ENCODE measurements around the gene ANTKMT. TPM values are rescaled to one million over a fixed set of nuclear protein-coding genes. Genes with fewer than 3 reads are reported as not detected.

The ANTKMT gene
- total and polyA plus RNA-seq, 2 of the 8 experiments (the other 6 are each of a cell fraction or from before 2014, with no cell fraction given): 26.5 to 26.6 TPM

DNA sequence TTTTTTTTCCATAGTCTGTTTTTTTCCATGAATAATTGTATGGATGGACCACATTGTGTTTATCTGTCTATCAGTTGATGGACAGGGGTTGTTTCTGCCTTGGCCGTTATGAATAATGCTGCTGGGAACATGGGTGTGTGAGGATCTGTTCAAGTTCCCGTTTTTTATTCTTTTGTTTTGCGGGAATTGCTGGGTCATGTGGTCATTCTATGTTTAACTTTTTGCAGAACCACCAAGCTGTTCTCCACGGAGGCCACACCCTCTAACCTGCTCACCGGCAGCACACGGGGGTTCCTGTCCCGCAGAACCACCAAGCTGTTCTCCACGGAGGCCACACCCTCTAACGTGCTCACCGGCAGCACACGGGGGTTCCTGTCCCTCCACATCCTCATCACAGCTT lies 33.7 kb downstream of the ANTKMT start (continued):
- TF ChIP-seq, protein P1, sequence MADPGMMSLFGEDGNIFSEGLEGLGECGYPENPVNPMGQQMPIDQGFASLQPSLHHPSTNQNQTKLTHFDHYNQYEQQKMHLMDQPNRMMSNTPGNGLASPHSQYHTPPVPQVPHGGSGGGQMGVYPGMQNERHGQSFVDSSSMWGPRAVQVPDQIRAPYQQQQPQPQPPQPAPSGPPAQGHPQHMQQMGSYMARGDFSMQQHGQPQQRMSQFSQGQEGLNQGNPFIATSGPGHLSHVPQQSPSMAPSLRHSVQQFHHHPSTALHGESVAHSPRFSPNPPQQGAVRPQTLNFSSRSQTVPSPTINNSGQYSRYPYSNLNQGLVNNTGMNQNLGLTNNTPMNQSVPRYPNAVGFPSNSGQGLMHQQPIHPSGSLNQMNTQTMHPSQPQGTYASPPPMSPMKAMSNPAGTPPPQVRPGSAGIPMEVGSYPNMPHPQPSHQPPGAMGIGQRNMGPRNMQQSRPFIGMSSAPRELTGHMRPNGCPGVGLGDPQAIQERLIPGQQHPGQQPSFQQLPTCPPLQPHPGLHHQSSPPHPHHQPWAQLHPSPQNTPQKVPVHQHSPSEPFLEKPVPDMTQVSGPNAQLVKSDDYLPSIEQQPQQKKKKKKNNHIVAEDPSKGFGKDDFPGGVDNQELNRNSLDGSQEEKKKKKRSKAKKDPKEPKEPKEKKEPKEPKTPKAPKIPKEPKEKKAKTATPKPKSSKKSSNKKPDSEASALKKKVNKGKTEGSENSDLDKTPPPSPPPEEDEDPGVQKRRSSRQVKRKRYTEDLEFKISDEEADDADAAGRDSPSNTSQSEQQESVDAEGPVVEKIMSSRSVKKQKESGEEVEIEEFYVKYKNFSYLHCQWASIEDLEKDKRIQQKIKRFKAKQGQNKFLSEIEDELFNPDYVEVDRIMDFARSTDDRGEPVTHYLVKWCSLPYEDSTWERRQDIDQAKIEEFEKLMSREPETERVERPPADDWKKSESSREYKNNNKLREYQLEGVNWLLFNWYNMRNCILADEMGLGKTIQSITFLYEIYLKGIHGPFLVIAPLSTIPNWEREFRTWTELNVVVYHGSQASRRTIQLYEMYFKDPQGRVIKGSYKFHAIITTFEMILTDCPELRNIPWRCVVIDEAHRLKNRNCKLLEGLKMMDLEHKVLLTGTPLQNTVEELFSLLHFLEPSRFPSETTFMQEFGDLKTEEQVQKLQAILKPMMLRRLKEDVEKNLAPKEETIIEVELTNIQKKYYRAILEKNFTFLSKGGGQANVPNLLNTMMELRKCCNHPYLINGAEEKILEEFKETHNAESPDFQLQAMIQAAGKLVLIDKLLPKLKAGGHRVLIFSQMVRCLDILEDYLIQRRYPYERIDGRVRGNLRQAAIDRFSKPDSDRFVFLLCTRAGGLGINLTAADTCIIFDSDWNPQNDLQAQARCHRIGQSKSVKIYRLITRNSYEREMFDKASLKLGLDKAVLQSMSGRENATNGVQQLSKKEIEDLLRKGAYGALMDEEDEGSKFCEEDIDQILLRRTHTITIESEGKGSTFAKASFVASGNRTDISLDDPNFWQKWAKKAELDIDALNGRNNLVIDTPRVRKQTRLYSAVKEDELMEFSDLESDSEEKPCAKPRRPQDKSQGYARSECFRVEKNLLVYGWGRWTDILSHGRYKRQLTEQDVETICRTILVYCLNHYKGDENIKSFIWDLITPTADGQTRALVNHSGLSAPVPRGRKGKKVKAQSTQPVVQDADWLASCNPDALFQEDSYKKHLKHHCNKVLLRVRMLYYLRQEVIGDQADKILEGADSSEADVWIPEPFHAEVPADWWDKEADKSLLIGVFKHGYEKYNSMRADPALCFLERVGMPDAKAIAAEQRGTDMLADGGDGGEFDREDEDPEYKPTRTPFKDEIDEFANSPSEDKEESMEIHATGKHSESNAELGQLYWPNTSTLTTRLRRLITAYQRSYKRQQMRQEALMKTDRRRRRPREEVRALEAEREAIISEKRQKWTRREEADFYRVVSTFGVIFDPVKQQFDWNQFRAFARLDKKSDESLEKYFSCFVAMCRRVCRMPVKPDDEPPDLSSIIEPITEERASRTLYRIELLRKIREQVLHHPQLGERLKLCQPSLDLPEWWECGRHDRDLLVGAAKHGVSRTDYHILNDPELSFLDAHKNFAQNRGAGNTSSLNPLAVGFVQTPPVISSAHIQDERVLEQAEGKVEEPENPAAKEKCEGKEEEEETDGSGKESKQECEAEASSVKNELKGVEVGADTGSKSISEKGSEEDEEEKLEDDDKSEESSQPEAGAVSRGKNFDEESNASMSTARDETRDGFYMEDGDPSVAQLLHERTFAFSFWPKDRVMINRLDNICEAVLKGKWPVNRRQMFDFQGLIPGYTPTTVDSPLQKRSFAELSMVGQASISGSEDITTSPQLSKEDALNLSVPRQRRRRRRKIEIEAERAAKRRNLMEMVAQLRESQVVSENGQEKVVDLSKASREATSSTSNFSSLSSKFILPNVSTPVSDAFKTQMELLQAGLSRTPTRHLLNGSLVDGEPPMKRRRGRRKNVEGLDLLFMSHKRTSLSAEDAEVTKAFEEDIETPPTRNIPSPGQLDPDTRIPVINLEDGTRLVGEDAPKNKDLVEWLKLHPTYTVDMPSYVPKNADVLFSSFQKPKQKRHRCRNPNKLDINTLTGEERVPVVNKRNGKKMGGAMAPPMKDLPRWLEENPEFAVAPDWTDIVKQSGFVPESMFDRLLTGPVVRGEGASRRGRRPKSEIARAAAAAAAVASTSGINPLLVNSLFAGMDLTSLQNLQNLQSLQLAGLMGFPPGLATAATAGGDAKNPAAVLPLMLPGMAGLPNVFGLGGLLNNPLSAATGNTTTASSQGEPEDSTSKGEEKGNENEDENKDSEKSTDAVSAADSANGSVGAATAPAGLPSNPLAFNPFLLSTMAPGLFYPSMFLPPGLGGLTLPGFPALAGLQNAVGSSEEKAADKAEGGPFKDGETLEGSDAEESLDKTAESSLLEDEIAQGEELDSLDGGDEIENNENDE (IDR thresholded peaks at IDR 0.05; ENCODE audit: insufficient replicate concordance, low read length): no peak
- no peak for TF ChIP-seq SUZ12 (IDR thresholded peaks at IDR 0.05; ENCODE audit: low read length)
- TF ChIP-seq RFX5 (IDR thresholded peaks at IDR 0.05; ENCODE audit: borderline replicate concordance, low read depth, low read length): no peak
- TF ChIP-seq BRCA1 (IDR thresholded peaks at IDR 0.05; ENCODE audit: low read depth, low read length): no peak
